ENCODE measurements around the gene MCEE. TPM values are rescaled to one million over a fixed set of nuclear protein-coding genes. Genes with fewer than 3 reads are reported as not detected.

MCEE gene
- total RNA-seq, 1 donor from 2014 or later = 24.7 TPM

GRCh38 chr2:71166812-71167211 is 36.8 kb upstream of the MCEE start:
- H3K4me2 ChIP-seq = no peak overlapping the region
- no peaks in the 10 kb centered on the region for H3K9me3 ChIP-seq (ENCODE audit: low read depth)
- no peaks in the 10 kb centered on the region for H3K27me3 ChIP-seq
- no peaks in the 10 kb centered on the region for H3K27me3 Mint-ChIP-seq (ENCODE audit: insufficient read depth, low read depth)
- H3K4me3 ChIP-seq = no peak overlapping the region
- DNase-seq (ENCODE audit: low spot score) = no peak
- H3K4me1 Mint-ChIP-seq = peaks cover 11% of the 10 kb centered on the region
- TF ChIP-seq CTCF (IDR thresholded peaks at IDR 0.05) = no peak
- TF ChIP-seq EZH2phosphoT487 (IDR thresholded peaks at IDR 0.05) = no peak
- no peak for TF ChIP-seq EZH2 (IDR thresholded peaks at IDR 0.05)
- H3K4me3 Mint-ChIP-seq = no peak overlapping the region
- no peaks in the 10 kb centered on the region for H3K9me3 Mint-ChIP-seq
- no peaks in the 10 kb centered on the region for H3K36me3 Mint-ChIP-seq
- no peaks in the 10 kb centered on the region for H3K36me3 ChIP-seq
- H3K4me1 ChIP-seq = peaks cover 9% of the 10 kb centered on the region
- no peak overlapping the region for H2AFZ ChIP-seq (replicated peaks)
- no peak overlapping the region for H3K27ac Mint-ChIP-seq
- H3K9ac ChIP-seq = no peak overlapping the region
- H3K27ac ChIP-seq = no peak overlapping the region
- no peaks in the 10 kb centered on the region for H3K79me2 ChIP-seq (ENCODE audit: low read depth)
- no peaks in the 10 kb centered on the region for H4K20me1 ChIP-seq (ENCODE audit: low read depth)
- no peaks in the 10 kb centered on the region for H3F3A ChIP-seq (ENCODE audit: low read depth)

GRCh38 chr2:71157124-71157793 is 27.2 kb upstream of the MCEE start:
- no peak overlapping the region for H2AFZ ChIP-seq (replicated peaks)
- H3K9ac ChIP-seq = no peak overlapping the region
- Mint-ChIP-seq H3K27me3 (ENCODE audit: insufficient read depth, low read depth) (peaks cover 17% of the 10 kb centered on the region), H3K27ac (no peak overlapping the region), H3K4me1 (peaks cover 12% of the 10 kb centered on the region), H3K9me3 (no peaks in the 10 kb centered on the region), H3K36me3 (no peaks in the 10 kb centered on the region), H3K4me3 (peak overlapping the region; percentile 73)
- DNase-seq (ENCODE audit: low spot score) = peak; percentile 90
- no peaks in the 10 kb centered on the region for H3K9me3 ChIP-seq (ENCODE audit: low read depth)
- no peak overlapping the region for H3K4me3 ChIP-seq
- H3K4me2 ChIP-seq = peak overlapping the region; percentile 54
- no peaks in the 10 kb centered on the region for H4K20me1 ChIP-seq (ENCODE audit: low read depth)
- H3K36me3 ChIP-seq = no peaks in the 10 kb centered on the region
- no peak overlapping the region for H3K27ac ChIP-seq
- no peaks in the 10 kb centered on the region for H3K79me2 ChIP-seq (ENCODE audit: low read depth)
- H3K4me1 ChIP-seq = peaks cover 8% of the 10 kb centered on the region
- TF ChIP-seq EZH2phosphoT487 (IDR thresholded peaks at IDR 0.05) (no peak), CTCF (IDR thresholded peaks at IDR 0.05) (peak; percentile 81)
- no peaks in the 10 kb centered on the region for H3F3A ChIP-seq (ENCODE audit: low read depth)
- no peaks in the 10 kb centered on the region for H3K27me3 ChIP-seq

GRCh38 chr2:71156573-71156972 is 26.5 kb upstream of the MCEE start:
- H2AFZ ChIP-seq (replicated peaks) = no peak overlapping the region

More at GRCh38 chr2:71156573-71156972, 26.5 kb upstream of the MCEE start:
- Histone ChIP-seq H3K4me2 (no peak overlapping the region), H3K79me2 (ENCODE audit: low read depth) (no peaks in the 10 kb centered on the region), H3K36me3 (no peaks in the 10 kb centered on the region), H4K20me1 (ENCODE audit: low read depth) (no peaks in the 10 kb centered on the region), H3K4me3 (no peak overlapping the region), H3K9me3 (ENCODE audit: low read depth) (no peaks in the 10 kb centered on the region), H3K27me3 (no peaks in the 10 kb centered on the region), H3F3A (ENCODE audit: low read depth) (no peaks in the 10 kb centered on the region), H3K4me1 (peaks cover 8% of the 10 kb centered on the region), H3K27ac (no peak overlapping the region), H3K9ac (no peak overlapping the region)
- DNase-seq (ENCODE audit: low spot score) = no peak
- Mint-ChIP-seq H3K27ac (no peak overlapping the region), H3K9me3 (no peaks in the 10 kb centered on the region), H3K36me3 (no peaks in the 10 kb centered on the region), H3K27me3 (ENCODE audit: insufficient read depth, low read depth) (peaks cover 17% of the 10 kb centered on the region), H3K4me1 (peaks cover 9% of the 10 kb centered on the region), H3K4me3 (no peak overlapping the region)
- TF ChIP-seq CTCF (IDR thresholded peaks at IDR 0.05) (no peak), EZH2phosphoT487 (IDR thresholded peaks at IDR 0.05) (no peak), EZH2 (IDR thresholded peaks at IDR 0.05) (no peak)
